GM23248 (cell line): ENCODE data around the gene PPM1H. TPM values are rescaled to one million over a fixed set of nuclear protein-coding genes. Genes with fewer than 3 reads are reported as not detected.

Experiments used
- DNase-seq: peaks from one replicate; pipeline ENCODE4 v3.0.0-alpha.2; 2015
- H2AFZ ChIP-seq: fragments of 200-600 bp; sonication (generic); 2 replicates; pipeline ENCODE4 v1.6.1; 2016; ENCODE audit warnings: antibody characterized with exemption
- H3F3A ChIP-seq: fragments of 200-600 bp; sonication (generic); 2 replicates; pipeline ENCODE4 v1.6.1; 2016; ENCODE audit warnings: mild to moderate bottlenecking, antibody characterized with exemption, mixed run types; ENCODE audit not compliant: insufficient read depth
- H3K27ac ChIP-seq: fragments of 200-600 bp; sonication (generic); 2 replicates; pipeline ENCODE4 v1.5.1; 2016; ENCODE audit warnings: mild to moderate bottlenecking
- H3K27me3 ChIP-seq: fragments of 200-600 bp; sonication (generic); replicated peaks from 2 replicates; pipeline ENCODE4 v1.6.1; 2016; ENCODE audit warnings: mild to moderate bottlenecking; ENCODE audit not compliant: insufficient read depth
- H3K36me3 ChIP-seq: fragments of 200-600 bp; sonication (generic); 2 replicates; pipeline ENCODE4 v1.6.1; 2016; ENCODE audit warnings: low read depth, mild to moderate bottlenecking
- H3K4me1 ChIP-seq: fragments of 200-600 bp; sonication (generic); 2 replicates; pipeline ENCODE4 v1.6.1; 2016; ENCODE audit warnings: mild to moderate bottlenecking; ENCODE audit not compliant: insufficient read depth
- H3K4me2 ChIP-seq: fragments of 200-600 bp; sonication (generic); one replicate; pipeline ENCODE4 v1.6.1; 2016; ENCODE audit warnings: mild to moderate bottlenecking; ENCODE audit not compliant: unreplicated experiment
- H3K4me3 ChIP-seq: fragments of 200-600 bp; sonication (generic); 2 replicates; pipeline ENCODE4 v1.5.1; 2016; ENCODE audit warnings: mild to moderate bottlenecking
- H3K79me2 ChIP-seq: fragments of 200-600 bp; sonication (generic); 2 replicates; pipeline ENCODE4 v1.6.1; 2016; ENCODE audit warnings: mild to moderate bottlenecking; ENCODE audit not compliant: insufficient read depth
- H3K9ac ChIP-seq: fragments of 200-600 bp; sonication (generic); 2 replicates; pipeline ENCODE4 v1.6.1; 2016; ENCODE audit warnings: mild to moderate bottlenecking
- H3K9me2 ChIP-seq: fragments of 200-600 bp; sonication (generic); 2 replicates; pipeline ENCODE4 v1.6.1; 2016; ENCODE audit warnings: mixed run types, mild to moderate bottlenecking, moderate library complexity; ENCODE audit not compliant: insufficient read depth
- H3K9me3 ChIP-seq: fragments of 200-600 bp; sonication (generic); one replicate; pipeline ENCODE4 v1.6.1; 2017; ENCODE audit warnings: low read depth
- H4K20me1 ChIP-seq: fragments of 200-600 bp; sonication (generic); 2 replicates; pipeline ENCODE4 v1.6.0; 2016; ENCODE audit not compliant: insufficient read depth
- EZH2 ChIP-seq: fragments of 200-600 bp; sonication (generic); IDR thresholded peaks from 2 replicates; pipeline ENCODE4 v1.6.1; 2018; ENCODE audit warnings: antibody characterized with exemption, mild to moderate bottlenecking; ENCODE audit not compliant: insufficient read depth, poor library complexity, severe bottlenecking
- EZH2phosphoT487 ChIP-seq: fragments of 200-600 bp; sonication (generic); IDR thresholded peaks from 2 replicates; pipeline ENCODE4 v1.6.1; 2018; ENCODE audit warnings: antibody characterized with exemption, moderate library complexity, mild to moderate bottlenecking, low read depth; ENCODE audit not compliant: insufficient read depth
- WGBS, 2 experiments: methylation state at CpG; one replicate each; pipeline ENCODE4 v1.1.6; 2015 to 2017; ENCODE audit warnings: low lambda C conversion rate in 2 of 2, low coverage in 1 of 2; ENCODE audit errors: missing lambda C conversion rate in 2 of 2; 5-methylcytosine and 5-hydroxymethylcytosine counted together
- in situ Hi-C: fragments of 300-500 bp; cut with MboI; formaldehyde crosslinking; loops from 2 replicates; pipeline ENCODE4 v1.15.0; 2020
- polyA plus RNA-seq: library from polyadenylated mRNA; unstranded; fragments of >200 nt; fragmentation: Nextera tagmentation; extraction: Ambion mirVana; gene quantifications from 2 replicates; pipeline ENCODE4 v1.2.1, GENCODE V29; 2016
- total RNA-seq: library from RNA; depleted of rRNA; stranded (reverse); fragments of >200 nt; shearing (Covaris generic); gene quantifications from 2 replicates; pipeline ENCODE4 v1.2.3, GENCODE V29; 2014

PPM1H gene
- total and polyA plus RNA-seq, 2 experiments from 2014 or later, result 0.13 to 1.2 TPM

- H3K4me2 ChIP-seq, result no peak overlapping the region
- H3K9me3 ChIP-seq, result no peaks in the 10 kb centered on the region
- H3K4me3 ChIP-seq, result no peak overlapping the region
- no peak overlapping the region for H3K27ac ChIP-seq
- no peak for DNase-seq
- H3K9ac ChIP-seq, result no peak overlapping the region
- H3K4me1 ChIP-seq, result no peaks in the 10 kb centered on the region
- in situ Hi-C loops, result no loop called here
- no peak overlapping the region for H2AFZ ChIP-seq
- no peaks in the 10 kb centered on the region for H3K79me2 ChIP-seq
- no peaks in the 10 kb centered on the region for H3K36me3 ChIP-seq
- TF ChIP-seq EZH2phosphoT487 (no peak), EZH2 (no peak)
- H3K9me2 ChIP-seq, result no peaks in the 10 kb centered on the region
- H3F3A ChIP-seq, result no peaks in the 10 kb centered on the region
- H4K20me1 ChIP-seq, result no peaks in the 10 kb centered on the region
- 51 to 57% methylated on average over 13 of the region's 13 CpGs for WGBS, 2 experiments
- peaks cover 6% of the 10 kb centered on the region; the same call in 1 of the 2 replicates for H3K27me3 ChIP-seq
Observed at GRCh38 chr12:62876938-62877548, 57.9 kb downstream of the PPM1H start.

- H3K4me1 ChIP-seq, result no peaks in the 10 kb centered on the region
- H3K9ac ChIP-seq, result no peak overlapping the region
- H3K9me2 ChIP-seq, result no peaks in the 10 kb centered on the region
- no peaks in the 10 kb centered on the region for H3F3A ChIP-seq
- H3K4me3 ChIP-seq, result no peak overlapping the region
- H3K9me3 ChIP-seq, result no peaks in the 10 kb centered on the region
- H3K27ac ChIP-seq, result no peak overlapping the region
- in situ Hi-C loops, result no loop called here
- H3K36me3 ChIP-seq, result no peaks in the 10 kb centered on the region
- no peaks in the 10 kb centered on the region for H3K79me2 ChIP-seq
- peaks cover 6% of the 10 kb centered on the region; the same call in 1 of the 2 replicates for H3K27me3 ChIP-seq
- 45 to 52% methylated on average over 4 of the region's 4 CpGs for WGBS, 2 experiments
- H2AFZ ChIP-seq, result no peak overlapping the region
- TF ChIP-seq EZH2phosphoT487 (no peak), EZH2 (no peak)
- no peak for DNase-seq
- H4K20me1 ChIP-seq, result no peaks in the 10 kb centered on the region
- no peak overlapping the region for H3K4me2 ChIP-seq
Observed at GRCh38 chr12:62873826-62874448, 61.0 kb downstream of the PPM1H start.

- 77 to 80% methylated on average over 6 of the region's 6 CpGs for WGBS, 2 experiments
- DNase-seq, result no peak
- H3K9ac ChIP-seq, result no peak overlapping the region
Observed at GRCh38 chr12:62873116-62873825, 61.7 kb downstream of the PPM1H start.

DNA sequence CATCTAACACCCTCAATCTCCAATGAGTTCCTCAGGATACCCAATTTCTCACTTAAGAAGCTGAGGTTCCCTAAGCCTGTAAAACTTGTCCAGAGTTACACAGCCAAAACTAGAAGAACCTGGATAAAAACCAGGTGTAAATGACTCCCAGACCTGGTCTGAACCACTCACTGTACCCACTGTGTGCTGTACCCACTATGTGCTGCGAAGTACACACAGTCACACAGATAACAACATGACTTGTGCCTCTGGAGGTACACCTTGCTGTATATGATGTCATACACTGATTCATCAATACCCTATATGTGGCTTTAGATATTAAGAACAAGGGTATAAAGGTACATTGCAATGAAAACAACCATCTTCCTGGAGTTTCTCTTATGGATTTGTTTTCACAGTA is 66.1 kb downstream of the PPM1H start:
- no peak for DNase-seq
- no peak overlapping the region for H2AFZ ChIP-seq
- H4K20me1 ChIP-seq, result no peaks in the 10 kb centered on the region
- H3K9ac ChIP-seq, result no peak overlapping the region
- in situ Hi-C loops, result no loop called here
- H3K4me2 ChIP-seq, result no peak overlapping the region
- H3K4me3 ChIP-seq, result no peak overlapping the region
- 83 to 96% methylated on average over 1 of the region's 1 CpG for WGBS, 2 experiments
- no peaks in the 10 kb centered on the region for H3K79me2 ChIP-seq
- no peaks in the 10 kb centered on the region for H3K27me3 ChIP-seq
- no peaks in the 10 kb centered on the region for H3K36me3 ChIP-seq
- H3K9me3 ChIP-seq, result no peaks in the 10 kb centered on the region
- no peaks in the 10 kb centered on the region for H3K9me2 ChIP-seq
- peaks cover 20% of the 10 kb centered on the region for H3K4me1 ChIP-seq
- no peak for TF ChIP-seq EZH2
- TF ChIP-seq EZH2phosphoT487, result no peak
- no peak overlapping the region for H3K27ac ChIP-seq
- peaks cover 14% of the 10 kb centered on the region for H3F3A ChIP-seq

More at GRCh38 chr12:62873116-62873825, 61.7 kb downstream of the PPM1H start:
- no peaks in the 10 kb centered on the region for H3K36me3 ChIP-seq
- no peak overlapping the region for H3K27ac ChIP-seq
- no peaks in the 10 kb centered on the region for H3F3A ChIP-seq
- no peak overlapping the region for H3K4me2 ChIP-seq
- in situ Hi-C loops, result no loop called here
- H4K20me1 ChIP-seq, result no peaks in the 10 kb centered on the region
- no peaks in the 10 kb centered on the region for H3K4me1 ChIP-seq
- H3K9me3 ChIP-seq, result no peaks in the 10 kb centered on the region
- TF ChIP-seq EZH2 (no peak), EZH2phosphoT487 (no peak)
- no peaks in the 10 kb centered on the region for H3K79me2 ChIP-seq
- H3K27me3 ChIP-seq, result peaks cover 6% of the 10 kb centered on the region; the same call in 1 of the 2 replicates
- no peak overlapping the region for H3K4me3 ChIP-seq
- H3K9me2 ChIP-seq, result no peaks in the 10 kb centered on the region
- no peak overlapping the region for H2AFZ ChIP-seq
